ENCODE results near the gene GTPBP6.
"Not testable (repeated sequence)": the region's sequence is repeated elsewhere in the genome, so short reads cannot be mapped to it uniquely, and the experiment has no call there.

GTPBP6 gene

DNA sequence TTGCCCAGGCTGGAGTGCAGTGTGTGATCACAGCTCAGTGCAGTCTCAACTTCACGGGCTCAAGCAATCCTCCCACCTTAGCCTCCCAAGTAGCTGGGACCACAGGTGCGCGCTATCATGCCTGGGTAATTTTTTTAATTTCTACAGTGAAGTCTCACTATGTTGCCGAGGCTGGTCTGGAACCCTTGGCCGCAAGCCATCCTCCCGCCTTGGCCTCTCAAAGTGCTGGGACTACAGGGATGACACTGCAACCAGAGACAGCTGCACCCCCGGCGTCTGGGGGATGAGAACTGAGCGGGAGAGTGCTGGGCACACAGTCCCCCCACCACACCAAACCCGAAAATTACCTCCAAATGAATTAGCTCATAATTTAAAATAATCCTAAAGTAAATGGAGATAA is 33.1 kb upstream of the GTPBP6 start:
- no peak for DNase-seq (ENCODE audit: low read depth in 2 of 2)

DNA sequence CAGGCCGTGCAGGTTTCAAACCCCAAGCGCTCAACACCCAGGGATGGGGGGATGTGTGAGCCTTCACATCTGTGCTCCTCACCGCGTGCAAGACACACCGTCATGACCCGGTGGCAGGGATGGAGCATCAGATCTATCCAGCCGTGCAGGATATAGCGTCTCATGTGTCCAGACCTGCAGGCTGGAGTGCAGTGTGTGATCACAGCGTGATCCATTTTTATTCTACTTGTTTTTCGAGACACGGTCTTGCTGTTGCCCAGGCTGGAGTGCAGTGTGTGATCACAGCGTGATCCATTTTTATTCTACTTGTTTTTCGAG is 32.7 kb upstream of the GTPBP6 start:
- not testable (repeated sequence) for DNase-seq (ENCODE audit: low read depth in 2 of 2)

DNA sequence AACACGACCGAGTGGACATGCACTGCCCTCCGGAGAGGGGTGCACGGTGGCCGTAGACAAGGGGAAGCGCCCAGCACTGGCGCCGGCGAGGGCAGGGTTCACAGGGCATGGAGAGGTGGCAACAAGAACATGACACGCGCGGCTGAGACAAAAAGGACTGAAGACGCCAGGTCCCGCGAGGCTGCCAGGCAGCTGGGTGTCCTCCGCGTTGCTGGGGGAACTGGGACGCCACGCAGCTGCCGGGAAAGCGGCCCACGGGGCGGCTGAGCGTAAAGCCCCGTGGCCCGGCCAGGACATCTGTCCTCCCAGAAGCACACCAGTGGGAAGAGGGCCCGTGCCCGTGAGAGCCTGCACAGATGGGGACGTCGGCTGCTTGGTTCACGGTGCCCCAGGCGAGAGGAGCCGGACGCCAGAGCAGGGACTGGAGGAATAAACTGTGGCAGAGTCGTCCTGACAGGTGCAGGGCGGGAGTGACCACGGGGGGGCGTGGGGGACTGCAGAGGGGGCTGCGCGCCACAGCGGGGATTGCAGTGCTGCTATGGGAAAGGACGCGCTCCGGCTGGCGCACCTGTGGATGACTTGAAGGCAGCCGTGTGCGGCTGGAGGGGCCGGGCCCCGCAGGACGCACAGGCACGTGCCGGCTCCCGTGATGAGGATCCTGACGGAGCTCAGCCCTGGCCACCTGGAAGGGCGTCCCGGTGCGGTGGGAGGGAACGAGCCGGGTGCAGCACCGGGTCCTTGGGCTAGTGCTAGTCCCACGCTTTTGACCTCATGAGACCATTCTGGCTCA is 32.1 kb upstream of the GTPBP6 start:
- DNase-seq (ENCODE audit: low read depth in 2 of 2) = no peak

DNA sequence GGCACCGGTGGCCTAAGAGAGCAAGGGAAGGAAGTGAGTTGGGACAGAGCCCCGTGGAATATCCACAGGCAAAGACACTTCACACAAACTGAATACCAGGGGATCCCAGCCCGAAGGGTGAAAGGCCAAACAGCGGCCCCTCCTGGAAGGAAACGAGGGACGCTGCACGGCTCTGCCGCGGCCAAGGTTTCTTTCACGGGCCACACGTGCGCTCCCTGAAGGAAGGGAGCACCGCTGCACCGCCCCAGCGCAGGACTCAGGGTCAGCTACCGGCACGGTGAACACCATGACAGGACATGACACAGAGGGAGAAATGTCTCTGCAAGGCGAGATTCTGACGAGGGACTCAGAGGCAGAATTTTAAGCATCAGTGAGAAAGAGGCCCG is 31.5 kb upstream of the GTPBP6 start:
- DNase-seq (ENCODE audit: low read depth in 2 of 2) = no peak

DNA sequence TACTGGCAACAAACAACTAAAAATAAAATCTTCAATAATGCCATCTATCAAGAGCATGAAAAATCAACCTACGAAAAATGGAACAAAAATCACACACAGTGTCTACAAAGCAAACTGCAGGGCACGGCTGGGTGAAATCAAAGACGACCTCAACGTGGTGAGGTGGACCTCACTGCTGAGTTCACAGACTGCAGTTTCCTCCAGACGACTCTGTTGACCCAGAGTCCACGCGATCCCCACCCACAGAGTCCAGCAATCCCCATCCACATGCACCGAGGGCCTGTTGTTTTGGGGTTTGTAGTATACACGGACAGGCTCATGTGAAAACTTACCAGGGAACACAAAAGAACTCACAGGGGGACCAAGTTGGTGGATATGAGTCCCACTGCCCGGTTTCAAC is 31.1 kb upstream of the GTPBP6 start:
- no peak for DNase-seq (ENCODE audit: low read depth in 2 of 2)

DNA sequence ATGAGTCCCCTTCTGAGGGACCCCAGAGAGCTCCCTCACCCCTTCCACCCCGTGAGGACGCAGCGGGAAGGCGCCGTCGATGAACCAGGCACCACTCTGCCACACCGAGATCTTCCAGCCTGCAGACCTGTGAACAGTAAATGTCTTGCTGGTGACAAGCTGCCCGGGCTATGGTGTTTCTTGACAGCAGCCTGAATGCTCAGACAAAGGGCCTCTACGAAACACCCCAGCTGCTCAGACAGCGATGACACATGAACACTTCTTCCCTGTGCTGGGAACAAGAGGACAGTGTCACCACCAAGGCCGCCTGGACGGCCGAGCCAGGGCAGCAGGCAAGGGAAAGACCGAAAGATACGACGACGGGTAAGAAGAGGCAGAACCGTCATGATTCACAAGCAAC is 30.6 kb upstream of the GTPBP6 start:
- DNase-seq (ENCODE audit: low read depth in 2 of 2) = no peak

DNA sequence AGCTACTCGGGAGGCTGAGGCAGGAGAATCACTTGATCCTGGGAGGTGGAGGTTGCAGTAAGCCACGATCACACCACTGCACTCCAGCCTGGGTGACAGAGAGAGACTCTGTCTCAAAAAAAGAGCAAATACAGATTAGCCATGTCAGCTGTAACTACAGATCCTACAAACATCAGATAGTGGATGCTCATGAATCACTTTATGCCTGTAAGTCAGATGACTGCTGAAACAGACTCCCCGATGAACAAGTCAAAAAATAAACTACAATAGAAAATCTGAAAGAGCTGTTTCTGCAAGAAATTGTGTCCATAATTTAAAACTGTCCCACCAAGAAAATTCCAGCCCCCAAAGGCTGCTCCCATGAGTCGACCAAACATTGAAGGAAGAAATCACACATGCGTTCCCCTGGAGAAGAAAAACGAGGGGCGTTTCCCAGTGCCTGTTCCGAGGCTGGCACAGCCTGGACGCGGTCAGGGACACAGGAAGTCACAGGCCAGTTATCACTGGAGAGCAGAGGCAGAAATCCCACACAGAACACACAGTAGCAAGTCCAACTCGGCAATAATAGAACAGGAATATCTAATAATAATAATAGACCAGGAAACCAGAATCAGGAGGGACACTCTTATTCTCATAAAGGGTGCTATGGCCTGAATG is 30.0 kb upstream of the GTPBP6 start:
- DNase-seq (ENCODE audit: low read depth in 2 of 2) = no peak

DNA sequence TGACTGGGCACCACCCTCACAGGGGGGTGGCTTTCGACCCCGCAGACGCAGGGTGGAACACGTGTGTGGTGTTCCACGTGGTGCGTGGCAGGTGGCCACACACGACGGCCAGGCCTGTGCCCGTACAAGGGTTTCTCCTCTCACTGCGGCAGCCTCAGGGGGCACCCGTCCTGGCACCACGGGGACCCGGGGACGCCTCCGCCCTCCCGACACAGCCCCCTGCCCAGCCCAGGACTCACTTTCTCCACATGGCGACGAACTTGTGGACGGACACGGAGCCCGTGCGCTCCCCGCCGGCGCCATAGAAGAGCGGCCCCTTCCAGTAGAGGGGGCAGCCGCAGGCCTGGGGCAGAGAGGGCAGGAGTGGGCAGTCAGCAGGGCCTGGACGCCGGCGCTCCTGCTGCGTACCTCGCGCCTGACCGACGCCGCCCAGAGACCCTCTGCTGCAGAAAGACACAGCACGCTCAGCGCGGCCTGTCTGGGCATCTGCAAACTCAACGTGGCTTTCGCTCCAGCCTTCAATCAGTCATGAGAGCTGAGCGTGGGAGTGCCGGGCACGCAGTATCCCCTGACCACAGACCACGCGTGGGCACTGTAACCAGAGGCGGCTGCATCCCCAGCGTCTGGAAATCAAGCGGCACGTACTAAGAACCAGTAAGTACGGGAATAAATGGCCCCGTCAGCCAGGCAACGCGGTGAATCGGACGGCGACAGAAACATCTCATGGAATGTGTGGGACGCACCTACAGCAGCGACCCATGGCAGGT is 28.9 kb upstream of the GTPBP6 start:
- no peak for DNase-seq (ENCODE audit: low read depth in 2 of 2)

DNA sequence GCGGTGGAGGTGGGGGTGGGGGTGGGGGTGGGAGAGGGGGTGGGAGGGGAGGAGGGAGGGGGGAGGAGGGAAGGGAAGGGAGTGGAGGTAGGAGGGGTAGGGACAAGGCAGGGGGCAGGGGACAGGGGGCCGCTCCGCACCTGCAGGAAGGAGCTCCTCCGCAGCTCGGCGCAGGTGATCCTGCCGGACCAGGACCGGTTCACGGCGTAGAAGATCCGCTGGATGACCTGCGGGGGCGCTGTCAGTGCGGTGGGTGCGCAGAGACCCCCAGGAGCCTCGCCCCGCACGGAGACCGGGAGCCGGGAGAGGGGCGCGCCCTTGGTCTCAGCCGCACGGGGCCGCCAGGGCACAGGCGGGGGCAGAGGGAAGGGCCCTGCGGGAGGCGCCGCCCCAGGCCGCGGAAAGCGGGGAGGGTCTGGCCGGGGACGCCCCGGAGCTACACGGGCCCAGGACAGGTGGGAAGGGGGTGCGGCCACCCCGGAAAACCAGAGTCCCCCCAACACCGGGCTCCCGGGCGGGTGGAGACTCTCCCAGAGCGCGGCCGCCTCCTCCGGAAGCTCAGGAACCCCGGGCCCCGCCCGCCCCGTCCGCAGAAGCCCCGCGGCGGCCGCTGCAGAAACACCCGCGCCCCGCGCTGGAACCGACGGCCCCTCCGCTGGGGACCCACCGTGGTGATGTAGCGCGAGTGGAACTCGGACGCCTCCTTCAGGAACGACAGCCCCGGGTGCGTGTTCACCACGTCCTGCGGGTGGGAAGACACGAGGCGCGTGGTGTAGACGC is 27.6 kb upstream of the GTPBP6 start:
- DNase-seq (ENCODE audit: low read depth in 2 of 2) = no peak

DNA sequence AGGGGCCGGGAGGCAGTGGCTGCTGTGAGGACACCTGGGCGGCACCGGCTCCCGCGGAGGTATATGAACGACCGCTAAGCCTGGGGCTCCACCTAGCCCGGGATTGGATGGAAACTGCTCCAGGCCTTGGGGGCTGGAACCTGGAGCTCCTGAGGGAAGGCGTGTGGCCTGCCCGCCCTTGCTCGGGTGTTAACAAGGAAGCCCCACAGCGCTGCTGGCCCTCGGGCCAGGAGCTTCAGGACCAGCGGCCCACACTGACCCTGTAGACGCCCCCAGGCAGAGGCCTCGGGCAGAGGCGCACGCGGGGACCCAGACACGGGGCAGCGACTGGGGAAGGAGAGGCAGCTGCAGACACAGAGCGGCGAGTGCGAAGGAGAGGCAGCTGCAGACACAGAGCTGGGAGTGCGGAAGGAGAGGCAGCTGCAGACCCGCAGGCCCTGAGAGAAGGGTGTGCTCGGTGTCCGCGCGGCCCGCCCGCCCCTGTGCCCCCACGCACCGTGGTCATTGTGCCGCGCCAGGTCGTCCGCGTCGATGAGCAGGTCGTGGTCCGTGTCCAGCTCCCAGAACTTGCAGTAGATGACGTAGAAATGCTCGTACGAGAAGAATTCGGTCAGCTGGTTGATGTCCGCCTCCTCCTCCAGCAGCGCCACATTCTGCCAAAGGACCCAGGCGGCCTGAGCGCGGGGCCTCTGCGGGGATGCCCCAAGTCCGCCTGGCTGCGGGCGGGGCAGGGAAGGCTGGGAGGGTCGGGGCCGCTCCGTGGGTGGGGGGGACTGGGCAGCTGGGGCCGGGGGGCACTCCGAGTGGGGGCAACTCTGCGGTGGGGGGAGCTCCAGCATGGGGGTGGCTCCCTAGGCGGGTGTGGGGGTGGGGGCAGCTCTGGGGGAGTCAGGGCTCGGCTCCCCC is 26.7 kb upstream of the GTPBP6 start:
- DNase-seq (ENCODE audit: low read depth in 2 of 2) = no peak

DNA sequence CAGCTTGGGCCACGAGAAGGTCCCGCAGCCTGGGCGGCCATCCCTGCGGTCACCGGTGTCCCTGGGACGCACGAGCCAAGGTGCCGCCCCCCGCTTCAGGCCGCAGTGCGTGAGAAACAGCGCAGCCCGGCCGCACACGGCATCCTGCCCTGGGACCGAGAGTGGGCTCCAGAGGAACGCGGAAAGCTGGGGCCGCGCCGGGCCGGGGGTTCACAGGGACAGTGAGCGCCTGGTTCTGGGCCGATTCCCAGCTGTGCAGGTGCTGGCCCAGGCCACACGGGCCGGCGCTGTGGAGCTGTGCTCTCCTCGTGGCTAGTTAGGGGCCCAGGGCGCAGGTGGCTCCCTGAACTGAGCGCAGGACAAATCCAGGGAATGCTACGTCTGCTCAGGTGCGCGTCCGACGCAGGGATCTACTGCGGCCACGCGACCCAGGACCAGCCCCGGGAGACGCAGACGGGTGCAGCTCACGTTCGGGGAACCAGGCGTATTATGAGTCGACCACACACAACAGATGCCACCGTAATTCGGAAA is 25.8 kb upstream of the GTPBP6 start:
- no peak for DNase-seq (ENCODE audit: low read depth in 2 of 2)

DNA sequence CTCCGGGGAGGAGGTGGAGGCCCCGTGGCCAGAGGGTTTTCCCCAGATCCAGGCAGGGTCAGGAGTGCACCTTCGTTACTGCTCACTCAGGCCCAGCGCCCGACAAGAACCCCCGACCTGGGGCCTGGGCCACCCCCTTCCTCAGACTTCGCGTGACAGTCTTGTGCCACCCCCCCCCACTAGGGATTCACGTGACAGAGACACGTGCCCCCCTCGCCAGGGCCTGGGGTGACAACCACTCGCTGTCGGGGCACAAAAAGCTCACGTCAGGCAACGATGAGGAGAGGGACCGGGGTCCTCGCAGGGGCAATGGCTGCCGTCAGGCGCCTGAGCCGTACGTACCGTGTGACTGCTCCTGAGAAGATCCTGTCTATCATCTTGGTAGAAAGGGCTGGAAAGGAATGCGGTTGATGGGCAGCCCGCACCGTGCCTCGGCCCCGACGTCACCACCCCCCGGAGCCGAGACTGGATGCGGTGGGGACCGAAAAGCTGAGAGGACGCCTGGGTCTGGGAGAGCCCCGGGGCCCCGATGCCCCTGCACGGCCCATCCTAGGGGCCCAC is 23.0 kb upstream of the GTPBP6 start:
- DNase-seq (ENCODE audit: low read depth in 2 of 2) = no peak

DNA sequence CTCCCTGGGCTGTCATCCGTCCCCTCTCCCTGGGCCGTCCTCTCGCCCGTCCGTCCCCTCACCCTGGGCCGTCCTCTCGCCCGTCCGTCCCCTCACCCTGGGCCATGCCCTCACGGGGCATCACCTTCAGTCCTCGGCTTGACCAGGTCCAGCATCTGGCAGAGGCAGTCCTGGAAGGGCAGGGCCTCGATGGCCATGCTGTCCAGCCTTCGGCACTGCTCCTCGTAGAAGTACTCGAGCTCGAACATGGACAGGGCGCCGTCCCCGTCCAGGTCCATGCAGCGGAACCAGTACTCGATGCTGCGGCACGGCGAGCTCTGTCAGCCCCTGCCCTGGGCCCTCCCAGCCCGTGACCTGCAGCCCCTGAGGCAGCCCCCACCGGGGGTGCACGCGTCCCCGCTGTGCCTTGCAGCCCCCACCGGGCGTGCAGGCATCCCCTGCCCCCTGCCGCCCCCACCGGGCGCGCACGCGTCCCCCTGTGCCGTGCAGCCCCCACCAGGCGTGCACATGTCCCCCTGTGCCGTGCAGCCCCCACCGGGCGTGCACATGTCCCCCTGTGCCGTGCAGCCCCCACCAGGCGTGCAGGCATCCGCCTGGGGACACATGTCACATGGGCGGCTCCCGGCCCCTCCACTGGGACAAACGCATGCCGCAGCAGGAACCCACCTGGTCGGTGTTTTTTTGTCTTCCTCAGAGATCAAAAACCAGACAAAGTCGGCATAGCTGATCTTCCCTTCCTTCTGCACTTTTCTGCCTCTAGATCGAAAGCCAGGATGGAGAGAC is 22.2 kb upstream of the GTPBP6 start:
- DNase-seq (ENCODE audit: low read depth in 2 of 2) = no peak

DNA sequence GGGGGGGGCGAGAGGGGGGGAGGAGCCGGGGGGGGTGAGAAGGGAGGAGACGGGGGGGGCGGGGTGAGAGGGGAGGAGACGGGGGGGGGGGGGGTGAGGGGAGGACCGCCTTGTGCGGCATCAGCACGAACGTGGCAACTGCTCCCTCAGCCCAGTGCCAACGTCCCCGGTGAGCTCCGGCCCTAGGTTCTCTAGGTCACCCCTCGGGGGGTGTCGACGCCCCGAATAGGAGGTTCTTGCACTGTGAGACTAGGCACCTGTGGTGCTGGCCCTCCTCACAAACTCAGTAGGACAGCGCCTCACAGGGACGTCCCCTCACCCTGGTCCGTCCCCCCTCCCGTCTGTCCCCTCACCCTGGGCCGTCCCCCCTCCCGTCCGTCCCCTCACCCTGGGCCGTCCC is 21.5 kb upstream of the GTPBP6 start:
- DNase-seq (ENCODE audit: low read depth in 2 of 2) = no peak

DNA sequence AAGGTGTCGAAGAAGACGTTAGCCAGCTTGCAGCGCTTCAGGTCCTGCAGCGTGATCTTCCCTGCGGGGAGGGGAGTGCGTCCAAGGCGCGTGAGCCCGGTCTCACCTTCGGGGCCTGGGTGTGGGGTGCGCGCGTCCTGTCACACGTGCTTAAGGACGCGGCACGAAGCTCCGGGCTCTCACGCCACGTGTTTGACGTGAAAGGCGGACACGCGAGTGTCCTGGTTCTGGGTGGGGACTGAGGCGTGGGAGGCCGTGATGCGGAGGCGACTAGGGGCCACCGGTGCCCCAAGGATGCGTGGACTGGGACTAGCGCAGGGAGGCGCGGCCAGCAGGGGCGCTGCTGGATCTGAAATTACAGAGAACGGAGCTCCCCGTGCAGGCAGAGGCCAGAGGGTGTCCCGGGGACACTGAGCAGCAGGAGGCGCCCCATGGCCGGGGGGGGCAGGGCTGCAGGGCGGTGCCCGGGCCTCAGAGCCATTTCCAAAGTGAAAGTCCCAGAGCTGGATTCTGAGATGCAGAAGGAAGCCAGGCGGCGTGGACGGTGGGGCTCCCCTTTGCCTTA is 20.3 kb upstream of the GTPBP6 start:
- no peak for DNase-seq (ENCODE audit: low read depth in 2 of 2)

DNA sequence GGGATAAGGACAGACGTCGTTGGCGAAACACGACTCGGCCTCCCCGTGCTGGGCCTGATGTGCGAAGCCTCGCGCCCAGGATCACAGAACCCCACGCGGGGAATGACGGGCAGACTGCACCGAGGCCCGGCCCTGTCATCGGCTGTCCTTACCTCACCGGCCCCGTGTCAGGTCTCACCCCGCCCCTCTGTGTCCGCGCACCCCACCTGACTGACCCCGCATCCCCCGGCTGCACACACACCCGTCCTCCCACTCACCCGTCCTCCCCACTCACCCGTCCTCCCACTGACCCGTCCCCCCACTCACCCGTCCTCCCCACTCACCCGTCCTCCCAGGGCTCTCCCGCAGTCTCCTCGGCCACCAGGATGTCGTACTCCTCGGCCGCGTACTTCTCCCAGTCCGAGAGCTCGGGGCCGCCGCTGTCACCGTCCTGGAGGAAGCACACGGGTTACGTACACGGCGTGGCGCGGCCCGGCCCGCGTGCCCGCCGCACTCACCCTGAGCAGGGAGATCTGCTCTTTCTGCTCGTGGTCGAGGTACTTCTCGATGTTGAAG is 19.8 kb upstream of the GTPBP6 start:
- DNase-seq (ENCODE audit: low read depth in 2 of 2) = no peak

DNA sequence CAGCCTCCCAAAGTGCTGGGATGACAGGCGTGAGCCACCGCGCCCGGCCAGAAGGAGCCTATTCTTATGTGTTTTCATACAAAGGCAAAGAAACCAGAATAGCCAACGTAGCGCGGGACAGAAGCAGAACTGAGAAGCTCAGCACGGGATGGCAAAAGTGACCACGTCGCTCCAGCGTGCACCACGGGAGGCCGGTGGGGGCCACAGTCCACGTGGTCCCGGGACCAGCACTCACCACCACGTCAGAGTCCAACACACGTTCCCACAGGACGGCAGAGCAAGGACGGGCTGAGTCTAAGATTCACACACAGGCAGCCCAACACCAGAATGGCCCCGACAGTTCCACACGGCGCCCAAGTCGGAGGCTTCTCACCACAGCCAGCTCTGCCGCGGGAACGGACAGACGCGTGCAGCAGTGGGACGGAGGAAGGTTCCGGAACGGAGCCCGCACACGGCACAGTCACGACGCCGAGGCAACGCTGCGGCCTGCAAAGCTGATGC is 18.8 kb upstream of the GTPBP6 start:
- DNase-seq (ENCODE audit: low read depth in 2 of 2) = no peak

DNA sequence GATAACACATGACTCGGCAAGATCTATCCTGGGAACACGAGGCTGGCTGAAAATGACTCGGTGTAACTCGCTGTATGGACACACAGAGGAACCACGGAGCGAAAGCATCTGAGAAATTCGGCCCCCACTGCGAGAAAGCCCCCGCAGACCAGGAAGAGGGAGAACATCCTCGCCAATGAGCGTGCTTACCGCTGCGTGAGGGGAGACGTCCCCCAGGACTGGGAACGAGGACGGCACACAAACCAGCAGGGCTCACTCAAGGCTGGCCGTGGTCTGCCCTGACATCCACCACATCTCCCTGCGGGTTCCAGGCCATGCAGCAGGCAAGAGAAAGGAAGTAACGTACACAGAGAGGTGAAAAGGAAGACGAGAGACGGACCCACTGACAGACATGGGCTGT is 17.6 kb upstream of the GTPBP6 start:
- no peak for DNase-seq (ENCODE audit: low read depth in 2 of 2)

DNA sequence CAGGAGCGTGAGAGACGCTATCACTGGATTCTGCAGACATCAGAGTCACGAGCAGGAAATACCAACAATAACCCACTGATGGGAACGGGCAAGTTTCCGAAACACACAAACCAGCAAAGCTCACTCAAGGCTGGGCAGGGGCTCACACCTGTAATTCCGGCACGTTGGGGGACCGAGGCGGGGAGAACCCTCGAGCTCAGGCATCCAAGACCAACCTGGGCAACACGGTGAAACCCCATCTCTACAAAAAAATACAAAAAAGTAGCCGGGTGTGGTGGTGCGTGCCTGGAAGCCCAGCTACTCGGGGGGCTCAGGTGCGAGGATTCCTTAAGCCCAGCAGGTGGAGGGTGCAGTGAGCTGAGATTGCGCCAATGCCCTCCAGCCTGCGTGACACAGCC is 17.2 kb upstream of the GTPBP6 start:
- DNase-seq (ENCODE audit: low read depth in 2 of 2) = no peak

Measured in stimulated activated CD4-positive, alpha-beta T cell treated with anti-CD3 and anti-CD28 coated beads, Interleukin-4, amount 100 ng/mL, for 48 hours (primary cell).